A673 (cell line): ENCODE measurements around the gene METTL25B.

Source experiments
- EZH2 ChIP-seq: fragments of 200-600 bp; sonication (generic); IDR thresholded peaks from 2 replicates; pipeline ENCODE4 v1.6.1; 2017; ENCODE audit warnings: borderline replicate concordance, low read depth, mild to moderate bottlenecking, mixed read lengths, antibody characterized with exemption, low read length; ENCODE audit not compliant: poor library complexity, severe bottlenecking
- TF ChIP-seq, protein P1 (sequence below): fragments of 300-800, 200-600 bp; sonication (generic); conservative IDR thresholded peaks from 2 replicates; pipeline ENCODE4 v1.5.1; 2017; ENCODE audit warnings: low read depth, mild to moderate bottlenecking, antibody characterized with exemption, low read length, moderate library complexity, mixed read lengths

DNA sequence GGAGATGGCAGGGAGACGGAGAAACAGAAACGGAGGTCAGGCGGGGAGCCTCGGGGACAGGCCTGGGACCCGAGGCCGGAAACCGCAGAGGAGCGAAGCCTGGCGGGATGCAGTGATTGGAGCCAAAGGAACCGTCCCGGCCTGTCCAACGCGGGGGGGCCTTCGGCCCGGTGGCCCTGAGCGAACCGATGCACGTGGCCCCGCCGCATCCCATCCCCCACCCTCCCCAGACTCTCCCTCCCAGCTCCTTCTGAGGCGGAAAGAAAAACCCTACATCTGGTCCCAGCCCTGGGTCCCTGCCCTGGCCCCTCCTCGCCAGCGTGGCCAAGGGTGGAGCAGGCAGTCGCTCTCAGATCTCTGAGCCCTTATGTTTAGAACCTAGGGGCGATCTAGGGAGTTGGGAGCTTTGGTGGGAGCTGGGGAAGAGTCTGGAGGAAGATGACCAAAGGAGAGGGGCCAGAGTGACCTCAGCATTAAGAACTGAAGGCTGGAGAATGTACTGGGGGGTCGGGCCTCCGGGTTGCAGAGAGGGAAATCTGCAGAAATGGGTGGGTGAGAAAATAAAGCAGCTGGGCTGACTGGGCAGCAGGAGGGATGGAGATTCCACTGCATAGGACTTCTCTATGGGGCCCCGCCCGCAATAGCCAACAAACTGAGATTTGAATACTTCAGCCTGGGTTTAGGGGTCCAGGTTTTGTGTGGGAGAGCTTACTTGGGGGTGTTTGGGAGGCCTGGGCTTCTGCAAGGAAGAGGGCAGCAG, 21.4 kb upstream of the METTL25B start:
- TF ChIP-seq, protein P1, sequence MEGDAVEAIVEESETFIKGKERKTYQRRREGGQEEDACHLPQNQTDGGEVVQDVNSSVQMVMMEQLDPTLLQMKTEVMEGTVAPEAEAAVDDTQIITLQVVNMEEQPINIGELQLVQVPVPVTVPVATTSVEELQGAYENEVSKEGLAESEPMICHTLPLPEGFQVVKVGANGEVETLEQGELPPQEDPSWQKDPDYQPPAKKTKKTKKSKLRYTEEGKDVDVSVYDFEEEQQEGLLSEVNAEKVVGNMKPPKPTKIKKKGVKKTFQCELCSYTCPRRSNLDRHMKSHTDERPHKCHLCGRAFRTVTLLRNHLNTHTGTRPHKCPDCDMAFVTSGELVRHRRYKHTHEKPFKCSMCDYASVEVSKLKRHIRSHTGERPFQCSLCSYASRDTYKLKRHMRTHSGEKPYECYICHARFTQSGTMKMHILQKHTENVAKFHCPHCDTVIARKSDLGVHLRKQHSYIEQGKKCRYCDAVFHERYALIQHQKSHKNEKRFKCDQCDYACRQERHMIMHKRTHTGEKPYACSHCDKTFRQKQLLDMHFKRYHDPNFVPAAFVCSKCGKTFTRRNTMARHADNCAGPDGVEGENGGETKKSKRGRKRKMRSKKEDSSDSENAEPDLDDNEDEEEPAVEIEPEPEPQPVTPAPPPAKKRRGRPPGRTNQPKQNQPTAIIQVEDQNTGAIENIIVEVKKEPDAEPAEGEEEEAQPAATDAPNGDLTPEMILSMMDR, result no peak
- TF ChIP-seq EZH2, result no peak
